WERI-Rb-1 (cell line): ENCODE measurements around the gene TSEN2.

Experiments used
- DNase-seq: peaks from one replicate; pipeline ENCODE4 v3.0.0-alpha.2; 2020
- H3K27ac ChIP-seq: fragments of 250-450 bp; sonication (Bioruptor Pico); 2 replicates; pipeline ENCODE4 v1.5.1; 2020; ENCODE audit warnings: mild to moderate bottlenecking, moderate library complexity
- H3K27me3 ChIP-seq: fragments of 250-450 bp; sonication (Bioruptor Pico); 2 replicates; pipeline ENCODE4 v1.5.1; 2021; ENCODE audit warnings: mild to moderate bottlenecking, low read depth, moderate library complexity; ENCODE audit not compliant: insufficient read depth, severe bottlenecking
- H3K36me3 ChIP-seq: fragments of 250-450 bp; sonication (Bioruptor Pico); 2 replicates; pipeline ENCODE4 v1.5.1; 2020; ENCODE audit warnings: mild to moderate bottlenecking, moderate library complexity
- H3K4me3 ChIP-seq: 2 replicates; pipeline ENCODE4 v1.5.1; 2011; ENCODE audit warnings: low read depth, mild to moderate bottlenecking, control low read depth, low read length
- H3K9me3 ChIP-seq: fragments of 250-450 bp; sonication (Bioruptor Pico); 2 replicates; pipeline ENCODE4 v1.5.1; 2021; ENCODE audit warnings: mild to moderate bottlenecking, moderate library complexity; ENCODE audit not compliant: severe bottlenecking
- CTCF ChIP-seq: IDR thresholded peaks from 2 replicates; pipeline ENCODE4 v1.5.1; 2011; ENCODE audit warnings: low read depth, mild to moderate bottlenecking, control low read depth, inconsistent platforms, low read length

The TSEN2 gene

GRCh38 chr3:12484198-12484982, at the start of gene TSEN2:
Gene TSEN2, plus strand, starts transcription at chr3:12484480. Its CDS starts 5,321 bp downstream, at chr3:12489801.
- peak within 1 kb of the TSS; percentile 86 for H3K27ac ChIP-seq
- H3K27me3 ChIP-seq: no peaks in the 10 kb centered on the region
- DNase-seq: peak; percentile 95
- no peaks in the 10 kb centered on the region for H3K36me3 ChIP-seq
- H3K4me3 ChIP-seq: peak within 1 kb of the TSS; percentile 87
- TF ChIP-seq CTCF: peak; percentile 39; the same call in 1 of the 2 replicates
- H3K9me3 ChIP-seq: no peaks in the 10 kb centered on the region

GRCh38 chr3:12436514-12437220, 47.6 kb upstream of the TSEN2 start:
- Histone ChIP-seq H3K27ac (no peak overlapping the region), H3K9me3 (no peaks in the 10 kb centered on the region), H3K4me3 (no peak overlapping the region), H3K36me3 (no peaks in the 10 kb centered on the region), H3K27me3 (no peaks in the 10 kb centered on the region)
- DNase-seq: no peak
- no peak for TF ChIP-seq CTCF

- Histone ChIP-seq H3K27ac (no peak overlapping the region), H3K4me3 (no peak overlapping the region), H3K36me3 (no peaks in the 10 kb centered on the region), H3K9me3 (no peaks in the 10 kb centered on the region), H3K27me3 (no peaks in the 10 kb centered on the region)
- no peak for DNase-seq
- no peak for TF ChIP-seq CTCF
Measured at GRCh38 chr3:12437221-12437605, 47.1 kb upstream of the TSEN2 start.

- Histone ChIP-seq H3K36me3 (no peaks in the 10 kb centered on the region), H3K4me3 (no peak overlapping the region), H3K9me3 (no peaks in the 10 kb centered on the region), H3K27me3 (no peaks in the 10 kb centered on the region), H3K27ac (no peak overlapping the region)
- TF ChIP-seq CTCF: no peak
- no peak for DNase-seq
Measured at GRCh38 chr3:12437861-12438260, 46.4 kb upstream of the TSEN2 start.

- Histone ChIP-seq H3K4me3 (no peak overlapping the region), H3K27ac (no peak overlapping the region), H3K27me3 (no peaks in the 10 kb centered on the region), H3K9me3 (no peaks in the 10 kb centered on the region), H3K36me3 (no peaks in the 10 kb centered on the region)
- DNase-seq: no peak
- TF ChIP-seq CTCF: no peak
Measured at GRCh38 chr3:12438318-12438717, 46.0 kb upstream of the TSEN2 start.
